Calu3 (cell line): ENCODE measurements around the gene USP3. TPM values are rescaled to one million over a fixed set of nuclear protein-coding genes. Genes with fewer than 3 reads are reported as not detected.

ENCODE experiments used
- BruUV-seq: library from RNA; stranded (reverse); fragments of 400-500 nt; replicated peaks from 2 replicates; lab custom pipeline; 2021; lab: Mats Ljungman, UMichigan
- CTCF ChIA-PET: fragments of 300-600 bp; sonication (Branson Sonifier 250); formaldehyde crosslinking; loops from one replicate; lab custom pipeline; 2022; ENCODE audit warnings: antibody characterized with exemption; lab: Charles Lee
- DNase-seq: peaks from one replicate; pipeline ENCODE4 v3.0.0; 2022
- H3K27ac Mint-ChIP-seq: one replicate; pipeline ENCODE4 v1.8.0; 2022; ENCODE audit warnings: mixed read lengths; ENCODE audit not compliant: unreplicated experiment
- H3K27me3 Mint-ChIP-seq: one replicate; pipeline ENCODE4 v1.8.0; 2022; ENCODE audit warnings: mixed read lengths; ENCODE audit not compliant: unreplicated experiment
- H3K36me3 Mint-ChIP-seq: one replicate; pipeline ENCODE4 v1.8.0; 2022; ENCODE audit warnings: mild to moderate bottlenecking, moderate library complexity, mixed read lengths; ENCODE audit not compliant: insufficient read depth, unreplicated experiment
- H3K4me1 Mint-ChIP-seq: one replicate; pipeline ENCODE4 v1.8.0; 2022; ENCODE audit warnings: mild to moderate bottlenecking, low read depth, mixed read lengths; ENCODE audit not compliant: unreplicated experiment
- H3K4me3 Mint-ChIP-seq: one replicate; pipeline ENCODE4 v1.8.0; 2022; ENCODE audit warnings: mild to moderate bottlenecking, low read depth, moderate library complexity, mixed read lengths; ENCODE audit not compliant: unreplicated experiment
- H3K9me3 Mint-ChIP-seq: one replicate; pipeline ENCODE4 v1.8.0; 2022; ENCODE audit warnings: low read depth, mixed read lengths; ENCODE audit not compliant: unreplicated experiment
- CTCF ChIP-seq: fragments of 200-600 bp; IDR thresholded peaks from one replicate; pipeline ENCODE4 v1.8.0; 2022; ENCODE audit warnings: antibody characterized with exemption; ENCODE audit not compliant: unreplicated experiment
- intact Hi-C: fragments of 100-400 bp; cut with micrococcal nuclease; formaldehyde crosslinking; loops from one replicate; pipeline ENCODE4 v1.10.0; 2022; ENCODE audit not compliant: unreplicated experiment
- total RNA-seq: library from RNA; stranded (reverse); gene quantifications from 2 replicates; pipeline ENCODE4 v1.2.3, GENCODE V29; 2022

USP3 gene
- total RNA-seq, 1 experiment from 2014 or later: 80.8 TPM

GRCh38 chr15:63488398-63488960 lies 15.9 kb upstream of the USP3 start:
- CTCF ChIA-PET: interaction anchor here (1.5 kb wide), 1 partner anchor 111 kb away, joined by 5 read pairs; no protein-coding TSS in a partner anchor
- Mint-ChIP-seq H3K27me3 (no peaks in the 10 kb centered on the region), H3K4me1 (peaks cover 28% of the 10 kb centered on the region), H3K4me3 (no peak overlapping the region), H3K27ac (no peak overlapping the region), H3K9me3 (no peaks in the 10 kb centered on the region), H3K36me3 (peaks cover 5% of the 10 kb centered on the region)
- no peak for DNase-seq
- BruUV-seq: no TSS peak
- intact Hi-C loops: no loop called here
- no peak for TF ChIP-seq CTCF

- Mint-ChIP-seq H3K9me3 (no peaks in the 10 kb centered on the region), H3K4me1 (peaks cover 19% of the 10 kb centered on the region), H3K27ac (no peak overlapping the region), H3K27me3 (no peaks in the 10 kb centered on the region), H3K36me3 (peaks cover 5% of the 10 kb centered on the region), H3K4me3 (no peak overlapping the region)
- no peak for TF ChIP-seq CTCF
- no TSS peak for BruUV-seq
- intact Hi-C loops: no loop called here
- no peak for DNase-seq
- CTCF ChIA-PET: no interaction called here
Measured at GRCh38 chr15:63489352-63489751, 15.0 kb upstream of the USP3 start.

GRCh38 chr15:63490345-63491034 lies 13.9 kb upstream of the USP3 start:
- DNase-seq: no peak
- no peak overlapping the region for H3K4me3 Mint-ChIP-seq
- BruUV-seq: no TSS peak
- H3K27ac Mint-ChIP-seq: no peak overlapping the region
- H3K9me3 Mint-ChIP-seq: no peaks in the 10 kb centered on the region
- intact Hi-C loops: no loop called here
- no peaks in the 10 kb centered on the region for H3K27me3 Mint-ChIP-seq
- H3K36me3 Mint-ChIP-seq: peaks cover 5% of the 10 kb centered on the region
- TF ChIP-seq CTCF: no peak
- H3K4me1 Mint-ChIP-seq: peaks cover 11% of the 10 kb centered on the region
- CTCF ChIA-PET: interaction anchor here (0.6 kb wide), 1 partner anchor 11 kb away, joined by 3 read pairs; no protein-coding TSS in a partner anchor

- no peaks in the 10 kb centered on the region for H3K27me3 Mint-ChIP-seq
- intact Hi-C loops: no loop called here
- H3K4me1 Mint-ChIP-seq: peaks cover 11% of the 10 kb centered on the region
- no peak overlapping the region for H3K27ac Mint-ChIP-seq
- DNase-seq: no peak
- no TSS peak for BruUV-seq
- CTCF ChIA-PET: interaction anchor here (0.6 kb wide), 1 partner anchor 12 kb away, joined by 3 read pairs; no protein-coding TSS in a partner anchor
- peaks cover 5% of the 10 kb centered on the region for H3K36me3 Mint-ChIP-seq
- no peak for TF ChIP-seq CTCF
- H3K9me3 Mint-ChIP-seq: no peaks in the 10 kb centered on the region
- H3K4me3 Mint-ChIP-seq: no peak overlapping the region
Measured at GRCh38 chr15:63491116-63491827, 13.1 kb upstream of the USP3 start.
